K562 (cell line): ENCODE data around the gene PCK2. TPM values are rescaled to one million over a fixed set of nuclear protein-coding genes. Genes with fewer than 3 reads are reported as not detected.
A peak's percentile ranks its signal among the peaks of the same experiment; 100 is the strongest.

ENCODE experiments used
- ATAC-seq: fragments of 200-7000 bp; cut with Tn5 transposase; 3 replicates; pipeline ENCODE4 v1.9.1; 2020; ENCODE audit warnings: moderate library complexity
- BruUV-seq: library from RNA; stranded (reverse); fragments of 400-500 nt; replicated peaks from 2 replicates; lab custom pipeline; 2021; lab: Mats Ljungman, UMichigan
- CTCF ChIA-PET: fragments of 300-600 bp; formaldehyde crosslinking; extraction: SDS; loops from one replicate; lab custom pipeline; 2021; ENCODE audit warnings: low intra/inter-chr PET ratio; lab: Yijun Ruan, JAX
- POLR2A ChIA-PET: fragments of 300-600, 350-650 bp; sonication (Branson Sonifier 250); formaldehyde crosslinking; extraction: SDS; loops from one replicate; lab custom pipeline; 2021; ENCODE audit warnings: antibody characterized with exemption, inconsistent platforms; lab: Yijun Ruan, JAX
- DNase-seq, 4 experiments: peaks; one replicate each; pipeline versions ENCODE4 v3.0.0 to v3.0.0-alpha.2; 2011 to 2018; ENCODE audit warnings: low spot score in 3 of 4, mixed read lengths in 3 of 4; ENCODE audit errors: extremely low read depth in 1 of 4
- FAIRE-seq: peaks from 2 replicates; lab custom pipeline; 2011; peaks lifted over from hg19 to GRCh38; lab: Jason Lieb, UNC
- H2AFZ ChIP-seq: 2 replicates; pipeline ENCODE4 v1.6.0; 2011; ENCODE audit warnings: low read depth, low read length, control low read depth, inconsistent platforms
- H3K27ac ChIP-seq: fragments of 200-600 bp; 3 replicates; pipeline ENCODE4 v1.8.0; 2011; ENCODE audit warnings: low read depth, mild to moderate bottlenecking, control low read depth, inconsistent platforms, low read length, moderate library complexity, mixed read lengths; ENCODE audit errors: extremely low read depth
- H3K27me3 ChIP-seq, 2 experiments: fragments of 300-600 bp in 1 of 2; 2 replicates in 1 of 2; 3 replicates in 1 of 2; pipeline versions ENCODE4 v1.6.0 to v1.8.0; 2011; ENCODE audit warnings: inconsistent platforms in 2 of 2, low read length in 2 of 2, mild to moderate bottlenecking in 1 of 2, mixed read lengths in 1 of 2, moderate library complexity in 1 of 2; ENCODE audit not compliant: control insufficient read depth in 2 of 2, insufficient read depth in 2 of 2
- H3K36me3 ChIP-seq: fragments of 300-600 bp; 3 replicates; pipeline ENCODE4 v1.8.0; 2011; ENCODE audit warnings: mild to moderate bottlenecking, low read length, inconsistent platforms; ENCODE audit not compliant: control insufficient read depth, insufficient read depth
- H3K4me1 ChIP-seq, 2 experiments: fragments of 200-600 bp in 1 of 2; replicated peaks in 1 of 2; 2 replicates in 1 of 2; 3 replicates in 1 of 2; pipeline versions ENCODE4 v1.5.1 to v1.8.0; 2011; ENCODE audit warnings: inconsistent platforms in 2 of 2, low read length in 2 of 2, mild to moderate bottlenecking in 1 of 2, mixed read lengths in 1 of 2, moderate library complexity in 1 of 2; ENCODE audit not compliant: control insufficient read depth in 2 of 2, insufficient read depth in 2 of 2
- H3K4me2 ChIP-seq: 2 replicates; pipeline ENCODE4 v1.6.1; 2011; ENCODE audit warnings: low read length, control low read depth, inconsistent platforms, mixed read lengths; ENCODE audit not compliant: insufficient read depth
- H3K4me3 ChIP-seq: fragments of 200-600 bp; sonication (generic), shearing (Covaris generic); 2 replicates; pipeline ENCODE4 v1.5.1; 2016; ENCODE audit warnings: control low read depth, inconsistent platforms
- H3K79me2 ChIP-seq: fragments of 200-600 bp; 3 replicates; pipeline ENCODE4 v1.8.0; 2011; ENCODE audit warnings: low read length, inconsistent platforms; ENCODE audit not compliant: control insufficient read depth, insufficient read depth
- H3K9ac ChIP-seq, 2 experiments: 2 replicates each; pipeline versions ENCODE4 v1.6.0 to v1.6.1; 2011; ENCODE audit warnings: low read depth in 2 of 2, low read length in 2 of 2, control low read depth in 1 of 2, inconsistent platforms in 1 of 2, mild to moderate bottlenecking in 1 of 2, mixed read lengths in 1 of 2; ENCODE audit not compliant: insufficient read depth in 1 of 2
- H3K9me1 ChIP-seq: one replicate; pipeline ENCODE4 v1.6.0; 2011; ENCODE audit warnings: inconsistent platforms, mild to moderate bottlenecking, low read length, moderate library complexity; ENCODE audit not compliant: control insufficient read depth, insufficient read depth
- H3K9me3 ChIP-seq: replicated peaks from 2 replicates; pipeline ENCODE4 v1.5.1; 2011; ENCODE audit warnings: low read depth, low read length, inconsistent platforms; ENCODE audit not compliant: control insufficient read depth, insufficient read depth
- H4K20me1 ChIP-seq: replicated peaks from 2 replicates; pipeline ENCODE4 v1.6.1; 2011; ENCODE audit warnings: low read length, inconsistent platforms, mixed read lengths; ENCODE audit not compliant: control insufficient read depth, insufficient read depth
- GATAD2A ChIP-seq: fragments of 450-650 bp; IDR thresholded peaks from 2 replicates; pipeline ENCODE4 v1.6.1; 2017
- HNRNPLL ChIP-seq: fragments of 200-400 bp; formaldehyde crosslinking; IDR thresholded peaks from 2 replicates; pipeline ENCODE4 v1.6.1; 2017; ENCODE audit warnings: low read length, low read depth, mild to moderate bottlenecking; ENCODE audit not compliant: poor library complexity, severe bottlenecking
- LCOR ChIP-seq: sonication (generic); formaldehyde crosslinking; IDR thresholded peaks from 2 replicates; pipeline ENCODE4 v1.8.0; 2022; ENCODE audit warnings: mild to moderate bottlenecking, missing genetic modification reagents
- NCOA4 ChIP-seq: fragments of 450-650 bp; IDR thresholded peaks from 2 replicates; pipeline ENCODE4 v1.6.1; 2018; ENCODE audit warnings: mild to moderate bottlenecking; ENCODE audit not compliant: partially characterized antibody
- NCOA6 ChIP-seq: fragments of 450-650 bp; IDR thresholded peaks from 2 replicates; pipeline ENCODE4 v1.6.1; 2017; ENCODE audit warnings: mild to moderate bottlenecking
- NFXL1 ChIP-seq: fragments of 450-650 bp; formaldehyde crosslinking; IDR thresholded peaks from 2 replicates; pipeline ENCODE4 v1.4.0; 2021; ENCODE audit warnings: mild to moderate bottlenecking
- RFX5 ChIP-seq: IDR thresholded peaks from 2 replicates; pipeline ENCODE4 v1.6.1; 2011; ENCODE audit warnings: low read depth, mild to moderate bottlenecking, improper control_type of control experiment, low read length
- TAF1 ChIP-seq: IDR thresholded peaks from 2 replicates; pipeline ENCODE4 v1.6.1; 2011; ENCODE audit warnings: mild to moderate bottlenecking, low read length, moderate library complexity; ENCODE audit not compliant: insufficient read depth, control insufficient read depth, severe bottlenecking; ENCODE audit errors: extremely low read depth
- XRCC3 ChIP-seq: fragments of 450-650 bp; IDR thresholded peaks from 2 replicates; pipeline ENCODE4 v1.6.1; 2017; ENCODE audit warnings: mild to moderate bottlenecking, moderate library complexity
- ZNF133 ChIP-seq: fragments of 250-450 bp; sonication (Bioruptor Pico); IDR thresholded peaks from 2 replicates; pipeline ENCODE4 v1.4.0; 2020; ENCODE audit warnings: mild to moderate bottlenecking
- ZNF551 ChIP-seq: fragments of 250-450 bp; sonication (Bioruptor Pico); IDR thresholded peaks from 2 replicates; pipeline ENCODE4 v1.5.0; 2021; ENCODE audit warnings: mild to moderate bottlenecking, moderate library complexity
- WGBS: fragments of 100-300 bp; shearing (Covaris generic); methylation state at CpG from one replicate; pipeline ENCODE4 v1.1.6; 2016; ENCODE audit warnings: low coverage, mixed read lengths; ENCODE audit not compliant: insufficient coverage; ENCODE audit errors: missing lambda C conversion rate; 5-methylcytosine and 5-hydroxymethylcytosine counted together
- in situ Hi-C: fragments of 300-500 bp; cut with MboI; formaldehyde crosslinking; loops from 4 replicates; pipeline ENCODE4 v1.15.0; 2018; ENCODE audit warnings: inconsistent platforms, mixed read lengths
- intact Hi-C: fragments of 100-400 bp; cut with micrococcal nuclease; formaldehyde crosslinking; loops from 2 replicates; pipeline ENCODE4 v1.14.2; 2022
- polyA plus RNA-seq, 8 experiments: library from polyadenylated mRNA; depleted of rRNA in 4 of 8; stranded (reverse) in 5 of 8; unstranded in 3 of 8; fragments of >200 nt; fragmentation: Nextera tagmentation in 2 of 8; fragmentation: Illumina TruSeq in 1 of 8; extraction: Ambion mirVana in 2 of 8; extraction: Trizol in 1 of 8; gene quantifications; 2 replicates each; pipeline versions ENCODE4 v1.2.1 to v1.2.3, GENCODE V29; 2011 to 2014; ENCODE audit warnings: inconsistent platforms in 1 of 8, missing spikeins in 1 of 8
- total RNA-seq, 7 experiments: library from RNA; depleted of rRNA in 6 of 7; stranded (reverse); fragments of >200 nt in 6 of 7; fragmentation: Illumina TruSeq in 2 of 7; extraction: Trizol in 2 of 7; gene quantifications; 2 replicates each; pipeline versions ENCODE4 v1.2.1 to v1.2.3, GENCODE V29; 2011 to 2021; ENCODE audit warnings: low replicate concordance in 1 of 7
- TF ChIP-seq, protein P1 (sequence below): fragments of 450-650 bp; formaldehyde crosslinking; IDR thresholded peaks from 2 replicates; pipeline ENCODE4 v1.4.0; 2020; ENCODE audit warnings: mild to moderate bottlenecking, moderate library complexity
- TF ChIP-seq, protein P2 (sequence below): sonication (generic); IDR thresholded peaks from 2 replicates; pipeline ENCODE4 v1.6.1; 2016

Gene PCK2
- total and polyA plus RNA-seq, 9 of the 15 experiments (the other 6 are each of a cell fraction or from before 2014, with no cell fraction given), result 3.3 to 60.9 (median 30.4) TPM

DNA sequence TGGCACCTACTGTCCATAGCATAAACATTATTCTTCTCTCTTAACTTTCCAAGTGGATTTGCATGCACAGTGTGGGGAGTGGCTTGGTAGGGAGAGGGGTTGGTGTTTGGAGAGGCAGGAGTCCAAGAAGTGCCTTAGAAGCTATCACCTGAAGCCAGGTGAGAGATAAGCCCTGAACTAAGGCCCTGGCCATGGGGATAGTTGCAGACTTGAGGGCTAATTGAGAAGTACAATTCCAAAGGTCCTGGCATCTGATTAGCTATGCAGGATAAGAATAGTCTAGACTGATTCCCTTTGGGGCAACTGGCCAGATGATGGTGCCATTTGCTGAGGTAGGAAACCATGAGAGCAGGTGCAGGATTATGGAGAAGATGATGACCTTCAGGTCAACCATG is 2.0 kb upstream of the PCK2 start:
- no peak overlapping the region for H3K4me2 ChIP-seq
- no TSS peak for BruUV-seq
- TF ChIP-seq ZNF133, result no peak
- TF ChIP-seq LCOR (CRISPR knock-in tag), result no peak
- TF ChIP-seq NCOA4, result no peak
- TF ChIP-seq, all 486 proteins: peak for 0
- in situ Hi-C loops (loop anchor here (5.0 kb wide), 1 partner anchor 35 kb away; no protein-coding TSS in a partner anchor), intact Hi-C loops (loop anchor here (10.0 kb wide), 2 partner anchors 53 to 77 kb away; partner anchors contain the start of genes EMC9, PSME2 and RNF31)
- DNase-seq (no peak), ATAC-seq (no peak), FAIRE-seq (no peak)
- H3K9me1 ChIP-seq, result no peaks in the 10 kb centered on the region
- ChIA-PET CTCF (no interaction called here), POLR2A (interaction anchor here (2.1 to 5.8 kb wide), 3 partner anchors 11 to 69 kb away, joined by 6 to 40 read pairs (median 7); partner anchors contain the start of gene IRF9)
- H3K4me3 ChIP-seq, result no peak overlapping the region
- H3K9ac ChIP-seq, result no peak overlapping the region
- peaks cover 29% of the 10 kb centered on the region for H3K79me2 ChIP-seq
- peaks cover 11% of the 10 kb centered on the region; the same call in 2 of the 3 replicates for H3K36me3 ChIP-seq
- H3K27ac ChIP-seq, result no peak overlapping the region
- no peaks in the 10 kb centered on the region for H3K9me3 ChIP-seq
- H3K27me3 ChIP-seq, result no peaks in the 10 kb centered on the region
- H3K4me1 ChIP-seq, result peaks cover 20 to 22% of the 10 kb centered on the region in 2 experiments; a peak in 4 of 5 replicates
- no peak overlapping the region for H2AFZ ChIP-seq
- H4K20me1 ChIP-seq, result 0 out of 2 replicates have a peak, but pooled peaks cover 2% of the 10 kb centered on the region

DNA sequence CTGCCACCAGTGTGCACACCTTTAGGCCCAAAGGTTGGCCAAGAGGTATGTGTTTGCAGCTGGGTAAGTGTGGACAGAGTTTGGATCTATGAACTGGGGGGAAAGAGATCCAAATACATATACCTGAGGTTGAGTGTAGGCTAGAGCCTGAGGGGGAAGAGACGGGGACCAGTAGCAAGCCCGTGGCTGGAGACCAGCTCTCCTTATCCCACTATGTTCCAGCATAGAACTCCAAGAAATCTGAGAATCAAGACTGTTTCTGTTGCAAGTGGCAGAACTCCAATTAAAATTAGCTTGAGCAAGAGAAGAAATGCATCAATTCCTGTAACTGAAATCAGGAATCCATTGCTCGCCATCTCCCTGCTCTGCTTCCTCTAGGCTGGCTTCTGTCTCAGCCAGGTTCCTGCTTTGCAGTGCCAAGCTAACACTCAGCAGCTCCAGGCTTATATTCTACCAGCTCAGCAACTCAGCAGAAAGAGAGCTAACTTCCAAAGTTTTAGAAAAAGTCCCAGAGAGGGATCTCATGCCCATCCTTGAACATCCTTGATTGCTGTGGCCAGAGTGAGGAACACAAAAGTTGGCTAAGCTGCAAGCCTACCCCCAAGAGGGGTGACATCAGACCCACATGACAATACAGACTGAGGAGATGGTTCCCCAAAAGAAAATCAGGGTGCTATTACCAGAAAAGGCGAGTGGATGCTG is 1.5 kb upstream of the PCK2 start:
- peak overlapping the region; percentile 98; the same call in 1 of the 3 replicates for H3K27ac ChIP-seq
- H3K4me2 ChIP-seq, result no peak overlapping the region
- H3K27me3 ChIP-seq, result no peaks in the 10 kb centered on the region
- in situ Hi-C loops, result loop anchor here (5.0 kb wide), 1 partner anchor 35 kb away; no protein-coding TSS in a partner anchor
- no peak overlapping the region for H2AFZ ChIP-seq
- no TSS peak for BruUV-seq
- ATAC-seq, result no peak
- ChIA-PET POLR2A (interaction anchor here (0.9 to 5.8 kb wide), 5 partner anchors 11 to 69 kb away, joined by 3 to 40 read pairs (median 6); partner anchors contain the start of gene IRF9), CTCF (no interaction called here)
- no peak for DNase-seq
- H3K36me3 ChIP-seq, result peaks cover 11% of the 10 kb centered on the region; the same call in 2 of the 3 replicates
- H3K9me3 ChIP-seq, result no peaks in the 10 kb centered on the region
- H3K4me1 ChIP-seq, result peaks cover 20 to 22% of the 10 kb centered on the region in 2 experiments; a peak in 4 of 5 replicates
- no peak for FAIRE-seq
- no peaks in the 10 kb centered on the region for H3K9me1 ChIP-seq
- 0 out of 2 replicates have a peak, but pooled peaks cover 2% of the 10 kb centered on the region for H4K20me1 ChIP-seq
- no peak overlapping the region for H3K4me3 ChIP-seq
- intact Hi-C loops, result loop anchor here (10.0 kb wide), 2 partner anchors 52 to 78 kb away; partner anchors contain the start of genes EMC9, PSME2 and RNF31
- 91% methylated on average over 4 of the region's 4 CpGs for WGBS
- 0 out of 4 replicates have a peak overlapping the region, but pooled peaks of 1 of the 2 experiments have one; percentile 100 for H3K9ac ChIP-seq
- H3K79me2 ChIP-seq, result peaks cover 29% of the 10 kb centered on the region
- TF ChIP-seq ZNF551 (CRISPR knock-in tag) (no peak), HNRNPLL (no peak), NFXL1 (CRISPR knock-in tag) (no peak), TAF1 (no peak), RFX5 (no peak), GATAD2A (no peak), XRCC3 (no peak), NCOA6 (no peak)
- TF ChIP-seq, protein P1, sequence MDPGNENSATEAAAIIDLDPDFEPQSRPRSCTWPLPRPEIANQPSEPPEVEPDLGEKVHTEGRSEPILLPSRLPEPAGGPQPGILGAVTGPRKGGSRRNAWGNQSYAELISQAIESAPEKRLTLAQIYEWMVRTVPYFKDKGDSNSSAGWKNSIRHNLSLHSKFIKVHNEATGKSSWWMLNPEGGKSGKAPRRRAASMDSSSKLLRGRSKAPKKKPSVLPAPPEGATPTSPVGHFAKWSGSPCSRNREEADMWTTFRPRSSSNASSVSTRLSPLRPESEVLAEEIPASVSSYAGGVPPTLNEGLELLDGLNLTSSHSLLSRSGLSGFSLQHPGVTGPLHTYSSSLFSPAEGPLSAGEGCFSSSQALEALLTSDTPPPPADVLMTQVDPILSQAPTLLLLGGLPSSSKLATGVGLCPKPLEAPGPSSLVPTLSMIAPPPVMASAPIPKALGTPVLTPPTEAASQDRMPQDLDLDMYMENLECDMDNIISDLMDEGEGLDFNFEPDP (CRISPR knock-in tag), result no peak
- TF ChIP-seq, protein P2, sequence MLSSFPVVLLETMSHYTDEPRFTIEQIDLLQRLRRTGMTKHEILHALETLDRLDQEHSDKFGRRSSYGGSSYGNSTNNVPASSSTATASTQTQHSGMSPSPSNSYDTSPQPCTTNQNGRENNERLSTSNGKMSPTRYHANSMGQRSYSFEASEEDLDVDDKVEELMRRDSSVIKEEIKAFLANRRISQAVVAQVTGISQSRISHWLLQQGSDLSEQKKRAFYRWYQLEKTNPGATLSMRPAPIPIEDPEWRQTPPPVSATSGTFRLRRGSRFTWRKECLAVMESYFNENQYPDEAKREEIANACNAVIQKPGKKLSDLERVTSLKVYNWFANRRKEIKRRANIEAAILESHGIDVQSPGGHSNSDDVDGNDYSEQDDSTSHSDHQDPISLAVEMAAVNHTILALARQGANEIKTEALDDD, result no peak
